Progenitor cell of endocrine pancreas (in vitro differentiated cells): ENCODE results near the gene UPF2. TPM values are rescaled to one million over a fixed set of nuclear protein-coding genes. Genes with fewer than 3 reads are reported as not detected.

Experiments used
- DNase-seq: peaks from one replicate; pipeline ENCODE4 v3.0.0; 2021; ENCODE audit warnings: low spot score; ENCODE audit not compliant: unreplicated experiment
- H3K27ac Mint-ChIP-seq: 2 replicates; pipeline ENCODE4 v1.8.0; 2021; ENCODE audit warnings: mild to moderate bottlenecking, moderate library complexity, mixed read lengths
- H3K27me3 Mint-ChIP-seq: 2 replicates; pipeline ENCODE4 v1.8.0; 2021; ENCODE audit warnings: mixed read lengths
- H3K36me3 Mint-ChIP-seq: 2 replicates; pipeline ENCODE4 v1.8.0; 2022; ENCODE audit warnings: mixed read lengths; ENCODE audit not compliant: insufficient read depth
- H3K4me1 Mint-ChIP-seq: 2 replicates; pipeline ENCODE4 v1.8.0; 2021; ENCODE audit warnings: low read depth, mixed read lengths
- H3K4me3 Mint-ChIP-seq: 2 replicates; pipeline ENCODE4 v1.8.0; 2021; ENCODE audit warnings: low read depth, mild to moderate bottlenecking, moderate library complexity, mixed read lengths
- H3K9me3 Mint-ChIP-seq: 2 replicates; pipeline ENCODE4 v1.8.0; 2021; ENCODE audit warnings: low read depth, mixed read lengths
- total RNA-seq: library from RNA; stranded (reverse); gene quantifications from 2 replicates; pipeline ENCODE4 v1.2.1, GENCODE V29; 2021
- TF ChIP-seq, protein P1 (sequence below): fragments of 200-600 bp; sonication (generic); IDR thresholded peaks from one replicate; pipeline ENCODE4 v1.5.0; 2021; ENCODE audit warnings: antibody characterized with exemption, mild to moderate bottlenecking; ENCODE audit not compliant: unreplicated experiment

Gene UPF2
- total RNA-seq, 1 donor from 2014 or later, result 31.0 TPM

DNA sequence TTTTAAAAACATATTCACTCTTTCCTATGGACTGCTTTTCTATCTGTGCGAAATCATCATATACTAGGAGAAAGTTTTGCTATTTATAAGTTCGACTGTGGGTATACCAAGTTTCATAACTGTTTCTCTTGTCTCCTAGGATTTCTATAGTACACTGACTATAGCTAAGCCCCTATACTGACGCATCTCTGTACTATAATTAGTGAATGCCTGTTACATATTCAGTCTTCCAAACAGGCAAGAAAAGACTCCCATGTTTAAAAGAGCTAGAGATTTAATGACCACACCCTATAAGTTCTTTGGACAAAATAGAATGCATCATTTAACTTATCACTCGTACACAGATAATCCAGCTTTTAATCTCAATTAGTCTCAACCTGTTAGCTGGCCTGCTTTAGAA, 80.8 kb downstream of the UPF2 start:
- Mint-ChIP-seq H3K27me3 (no peaks in the 10 kb centered on the region), H3K27ac (no peak overlapping the region), H3K9me3 (no peaks in the 10 kb centered on the region), H3K4me1 (peaks cover 1% of the 10 kb centered on the region), H3K4me3 (no peak overlapping the region), H3K36me3 (peaks cover 25% of the 10 kb centered on the region)
- no peak for DNase-seq
- TF ChIP-seq, protein P1, sequence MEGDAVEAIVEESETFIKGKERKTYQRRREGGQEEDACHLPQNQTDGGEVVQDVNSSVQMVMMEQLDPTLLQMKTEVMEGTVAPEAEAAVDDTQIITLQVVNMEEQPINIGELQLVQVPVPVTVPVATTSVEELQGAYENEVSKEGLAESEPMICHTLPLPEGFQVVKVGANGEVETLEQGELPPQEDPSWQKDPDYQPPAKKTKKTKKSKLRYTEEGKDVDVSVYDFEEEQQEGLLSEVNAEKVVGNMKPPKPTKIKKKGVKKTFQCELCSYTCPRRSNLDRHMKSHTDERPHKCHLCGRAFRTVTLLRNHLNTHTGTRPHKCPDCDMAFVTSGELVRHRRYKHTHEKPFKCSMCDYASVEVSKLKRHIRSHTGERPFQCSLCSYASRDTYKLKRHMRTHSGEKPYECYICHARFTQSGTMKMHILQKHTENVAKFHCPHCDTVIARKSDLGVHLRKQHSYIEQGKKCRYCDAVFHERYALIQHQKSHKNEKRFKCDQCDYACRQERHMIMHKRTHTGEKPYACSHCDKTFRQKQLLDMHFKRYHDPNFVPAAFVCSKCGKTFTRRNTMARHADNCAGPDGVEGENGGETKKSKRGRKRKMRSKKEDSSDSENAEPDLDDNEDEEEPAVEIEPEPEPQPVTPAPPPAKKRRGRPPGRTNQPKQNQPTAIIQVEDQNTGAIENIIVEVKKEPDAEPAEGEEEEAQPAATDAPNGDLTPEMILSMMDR, result no peak

DNA sequence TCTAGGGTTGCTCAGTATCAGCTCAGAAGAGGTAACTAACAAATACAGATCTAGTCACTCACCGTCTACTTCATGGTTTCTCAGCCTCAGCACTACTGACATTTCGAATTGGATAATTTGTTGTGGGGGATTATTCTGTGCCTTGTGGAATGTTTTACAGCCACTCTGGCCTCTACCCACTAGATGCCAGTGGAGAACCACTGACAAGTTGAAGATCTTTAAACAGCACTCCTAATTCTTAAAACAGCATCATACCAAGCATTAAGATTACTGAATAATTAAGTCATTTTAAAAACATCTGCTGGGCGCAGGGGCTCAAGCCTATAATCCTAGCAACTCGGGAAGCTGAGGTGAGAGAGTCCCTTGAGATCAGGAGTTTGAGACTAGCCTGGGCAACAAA, 82.6 kb downstream of the UPF2 start:
- peaks cover 22% of the 10 kb centered on the region for H3K36me3 Mint-ChIP-seq
- no peak overlapping the region for H3K4me3 Mint-ChIP-seq
- TF ChIP-seq, protein P1, result no peak
- DNase-seq, result no peak
- no peaks in the 10 kb centered on the region for H3K27me3 Mint-ChIP-seq
- H3K9me3 Mint-ChIP-seq, result no peaks in the 10 kb centered on the region
- H3K27ac Mint-ChIP-seq, result no peak overlapping the region
- peaks cover 1% of the 10 kb centered on the region for H3K4me1 Mint-ChIP-seq

DNA sequence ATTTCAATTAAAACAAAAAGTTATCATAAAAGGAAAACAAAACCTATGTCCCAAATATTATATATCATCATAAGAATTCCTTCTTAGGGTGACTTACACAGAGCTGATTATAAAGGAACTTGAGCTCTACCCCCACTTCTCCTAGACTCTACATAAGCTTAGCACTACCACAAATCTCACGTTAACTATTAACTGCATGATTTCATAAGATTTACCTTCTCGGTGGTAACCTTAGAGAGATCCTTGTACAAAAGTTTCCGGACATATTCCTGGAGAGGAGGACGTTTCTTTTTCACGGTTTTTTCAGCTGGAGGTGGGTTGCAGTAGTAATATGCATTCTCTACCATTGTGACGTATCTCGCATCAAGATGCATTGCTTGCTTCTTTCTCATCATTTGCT, 83.7 kb downstream of the UPF2 start:
- DNase-seq, result no peak
- Mint-ChIP-seq H3K4me3 (no peak overlapping the region), H3K9me3 (no peaks in the 10 kb centered on the region), H3K27me3 (no peaks in the 10 kb centered on the region), H3K4me1 (peaks cover 1% of the 10 kb centered on the region), H3K27ac (no peak overlapping the region), H3K36me3 (peaks cover 19% of the 10 kb centered on the region)
- TF ChIP-seq, protein P1, result no peak

DNA sequence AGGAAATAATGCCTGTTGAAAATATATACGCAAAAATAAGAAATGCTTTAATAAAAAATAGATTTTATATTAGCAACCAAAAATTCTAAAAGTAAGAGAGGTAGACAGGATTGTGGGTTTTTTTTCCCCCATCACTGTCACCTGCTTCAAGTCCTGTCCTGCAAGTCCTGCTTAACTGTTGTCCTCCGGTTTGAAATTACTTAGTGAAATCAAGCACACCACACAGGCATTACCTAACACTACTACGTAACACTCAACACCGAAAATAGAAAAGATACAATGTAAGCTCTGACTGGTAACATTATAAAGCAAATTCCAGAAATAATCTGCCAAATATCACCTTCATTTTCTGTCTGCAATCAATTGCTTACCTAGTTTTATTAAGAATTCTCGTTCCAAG, 90.9 kb downstream of the UPF2 start:
- H3K4me3 Mint-ChIP-seq, result no peak overlapping the region
- peaks cover 32% of the 10 kb centered on the region for H3K36me3 Mint-ChIP-seq
- H3K4me1 Mint-ChIP-seq, result peaks cover 5% of the 10 kb centered on the region
- no peak overlapping the region for H3K27ac Mint-ChIP-seq
- H3K9me3 Mint-ChIP-seq, result no peaks in the 10 kb centered on the region
- no peaks in the 10 kb centered on the region for H3K27me3 Mint-ChIP-seq
- TF ChIP-seq, protein P1, result no peak
- DNase-seq, result no peak

DNA sequence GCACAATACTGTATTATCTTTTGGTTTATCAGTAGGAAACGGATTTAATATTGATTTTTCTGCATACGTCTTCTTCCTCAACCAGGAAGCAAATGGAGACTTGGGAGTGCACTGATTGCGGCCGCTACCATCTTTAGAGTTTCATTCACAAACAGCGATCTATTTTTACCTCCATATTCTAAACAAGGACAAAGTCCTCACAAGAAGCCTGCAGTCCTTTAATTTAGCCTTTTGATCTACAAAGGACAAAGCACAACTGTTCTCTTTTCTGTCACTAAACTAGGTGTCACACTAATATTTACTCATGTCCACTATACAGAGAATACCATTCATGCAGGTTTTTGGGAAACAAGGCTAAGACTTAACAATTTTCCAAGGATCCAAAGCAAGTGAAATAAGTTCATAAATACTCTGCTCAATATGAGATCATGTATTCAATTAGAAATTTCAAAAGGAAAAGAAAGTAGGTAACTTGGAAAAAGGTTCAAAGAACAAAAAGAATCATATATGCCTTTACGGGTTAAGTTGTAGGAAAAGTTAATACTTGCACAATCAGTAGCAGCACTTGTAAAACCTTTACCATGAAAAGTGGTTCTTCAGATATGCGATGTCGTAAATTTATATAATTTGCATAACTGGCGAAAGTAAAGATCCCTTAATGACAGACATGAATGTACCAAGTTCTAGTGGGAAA, 92.1 kb downstream of the UPF2 start:
- peaks cover 30% of the 10 kb centered on the region for H3K36me3 Mint-ChIP-seq
- no peak for DNase-seq
- no peaks in the 10 kb centered on the region for H3K9me3 Mint-ChIP-seq
- TF ChIP-seq, protein P1, result no peak
- H3K27me3 Mint-ChIP-seq, result no peaks in the 10 kb centered on the region
- H3K4me1 Mint-ChIP-seq, result peaks cover 5% of the 10 kb centered on the region
- H3K27ac Mint-ChIP-seq, result peak overlapping the region; percentile 45
- no peak overlapping the region for H3K4me3 Mint-ChIP-seq
